Left lung (tissue), 10 donors: ENCODE data around the gene RGS17. TPM values are rescaled to one million over a fixed set of nuclear protein-coding genes. Genes with fewer than 3 reads are reported as not detected.

Experiments used
- ATAC-seq: fragments of 200-7000 bp; cut with Tn5 transposase; one replicate; pipeline ENCODE4 v1.9.1; 2020; ENCODE audit warnings: moderate library complexity
- DNase-seq, 4 donors: peaks; one replicate each; pipeline ENCODE4 v3.0.0-alpha.2; 2013 to 2020
- H3K27ac ChIP-seq, 2 donors: fragments of 200-600 bp; sonication (generic) in 1 of 2; one replicate each; pipeline versions ENCODE4 v1.5.0 to v1.8.0; 2020 to 2021
- H3K27me3 ChIP-seq, 2 donors: fragments of 200-600 bp; sonication (generic) in 1 of 2; one replicate each; pipeline versions ENCODE4 v1.5.0 to v1.8.0; 2020 to 2021
- H3K36me3 ChIP-seq, 2 donors: fragments of 200-600 bp; sonication (generic) in 1 of 2; one replicate each; pipeline versions ENCODE4 v1.5.0 to v1.8.0; 2020 to 2021
- H3K4me1 ChIP-seq, 2 donors: fragments of 200-600 bp; one replicate each; pipeline ENCODE4 v1.8.0; 2021
- H3K4me3 ChIP-seq, 2 donors: fragments of 200-600 bp; sonication (generic) in 1 of 2; one replicate each; pipeline versions ENCODE4 v1.5.0 to v1.8.0; 2020 to 2021; ENCODE audit warnings: mild to moderate bottlenecking in 1 of 2
- H3K9me3 ChIP-seq, 2 donors: fragments of 200-600 bp; sonication (generic) in 1 of 2; one replicate each; pipeline versions ENCODE4 v1.5.0 to v1.8.0; 2020 to 2021
- intact Hi-C, 2 donors: fragments of 100-400 bp; cut with DNase I; formaldehyde crosslinking; loops; one replicate each; pipeline versions ENCODE4 v1.11.2 to v1.14.2; 2022
- polyA plus RNA-seq, 6 donors: library from polyadenylated mRNA; unstranded; fragments of 120-200 nt; gene quantifications; one replicate each; pipeline ENCODE4 v1.2.1, GENCODE V29; 2013; ENCODE audit not compliant: insufficient read length in 6 of 6
- total RNA-seq, 2 donors: library from RNA; stranded (reverse); fragmentation: NEBNext Ultra II Directional; extraction: Animal tissue kit (Norgen Biotek cat#: 25700); gene quantifications; one replicate each; pipeline ENCODE4 v1.2.1, GENCODE V29; 2021
- TF ChIP-seq, protein P1 (sequence below), 2 donors: fragments of 200-600 bp; sonication (generic) in 1 of 2; IDR thresholded peaks; one replicate each; pipeline versions ENCODE4 v1.5.0 to v1.8.0; 2021; ENCODE audit warnings: antibody characterized with exemption in 2 of 2
- donor health status: DM: no; HTN: yes; CAD: no.
- donor health status: DM: no; HTN: no; CAD: no.

Gene RGS17
- total and polyA plus RNA-seq, 8 donors = 0.15 to 2.7 (median 2.3) TPM

DNA sequence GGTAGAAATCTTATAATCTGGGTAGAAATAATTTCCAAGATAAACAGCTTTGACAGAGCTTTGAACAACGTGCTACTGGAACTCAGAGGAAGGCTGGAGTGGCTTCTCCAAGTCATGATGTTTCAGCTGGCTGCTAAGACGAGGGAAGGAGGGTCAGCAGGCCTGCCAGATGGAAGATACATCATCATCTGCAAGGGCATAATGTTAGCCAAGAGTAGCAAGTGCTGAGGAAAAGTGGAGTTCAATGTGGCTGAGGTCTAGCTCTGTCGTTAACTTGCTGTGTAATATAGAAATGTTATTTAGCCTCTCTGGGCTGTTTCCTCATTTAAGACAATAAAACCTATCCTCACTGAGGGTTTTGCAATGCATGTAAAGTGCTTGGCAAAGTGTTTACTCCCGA, 35.1 kb downstream of the RGS17 start:
- H3K4me1 ChIP-seq = no peaks in the 10 kb centered on the region
- no peak for ATAC-seq
- no peak for DNase-seq
- no peak overlapping the region for H3K4me3 ChIP-seq
- TF ChIP-seq, protein P1, sequence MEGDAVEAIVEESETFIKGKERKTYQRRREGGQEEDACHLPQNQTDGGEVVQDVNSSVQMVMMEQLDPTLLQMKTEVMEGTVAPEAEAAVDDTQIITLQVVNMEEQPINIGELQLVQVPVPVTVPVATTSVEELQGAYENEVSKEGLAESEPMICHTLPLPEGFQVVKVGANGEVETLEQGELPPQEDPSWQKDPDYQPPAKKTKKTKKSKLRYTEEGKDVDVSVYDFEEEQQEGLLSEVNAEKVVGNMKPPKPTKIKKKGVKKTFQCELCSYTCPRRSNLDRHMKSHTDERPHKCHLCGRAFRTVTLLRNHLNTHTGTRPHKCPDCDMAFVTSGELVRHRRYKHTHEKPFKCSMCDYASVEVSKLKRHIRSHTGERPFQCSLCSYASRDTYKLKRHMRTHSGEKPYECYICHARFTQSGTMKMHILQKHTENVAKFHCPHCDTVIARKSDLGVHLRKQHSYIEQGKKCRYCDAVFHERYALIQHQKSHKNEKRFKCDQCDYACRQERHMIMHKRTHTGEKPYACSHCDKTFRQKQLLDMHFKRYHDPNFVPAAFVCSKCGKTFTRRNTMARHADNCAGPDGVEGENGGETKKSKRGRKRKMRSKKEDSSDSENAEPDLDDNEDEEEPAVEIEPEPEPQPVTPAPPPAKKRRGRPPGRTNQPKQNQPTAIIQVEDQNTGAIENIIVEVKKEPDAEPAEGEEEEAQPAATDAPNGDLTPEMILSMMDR (IDR thresholded peaks at IDR 0.05) = no peak
- H3K27me3 ChIP-seq = no peaks in the 10 kb centered on the region
- intact Hi-C loops = no loop called here
- H3K36me3 ChIP-seq = no peaks in the 10 kb centered on the region
- no peak overlapping the region for H3K27ac ChIP-seq
- no peaks in the 10 kb centered on the region for H3K9me3 ChIP-seq

DNA sequence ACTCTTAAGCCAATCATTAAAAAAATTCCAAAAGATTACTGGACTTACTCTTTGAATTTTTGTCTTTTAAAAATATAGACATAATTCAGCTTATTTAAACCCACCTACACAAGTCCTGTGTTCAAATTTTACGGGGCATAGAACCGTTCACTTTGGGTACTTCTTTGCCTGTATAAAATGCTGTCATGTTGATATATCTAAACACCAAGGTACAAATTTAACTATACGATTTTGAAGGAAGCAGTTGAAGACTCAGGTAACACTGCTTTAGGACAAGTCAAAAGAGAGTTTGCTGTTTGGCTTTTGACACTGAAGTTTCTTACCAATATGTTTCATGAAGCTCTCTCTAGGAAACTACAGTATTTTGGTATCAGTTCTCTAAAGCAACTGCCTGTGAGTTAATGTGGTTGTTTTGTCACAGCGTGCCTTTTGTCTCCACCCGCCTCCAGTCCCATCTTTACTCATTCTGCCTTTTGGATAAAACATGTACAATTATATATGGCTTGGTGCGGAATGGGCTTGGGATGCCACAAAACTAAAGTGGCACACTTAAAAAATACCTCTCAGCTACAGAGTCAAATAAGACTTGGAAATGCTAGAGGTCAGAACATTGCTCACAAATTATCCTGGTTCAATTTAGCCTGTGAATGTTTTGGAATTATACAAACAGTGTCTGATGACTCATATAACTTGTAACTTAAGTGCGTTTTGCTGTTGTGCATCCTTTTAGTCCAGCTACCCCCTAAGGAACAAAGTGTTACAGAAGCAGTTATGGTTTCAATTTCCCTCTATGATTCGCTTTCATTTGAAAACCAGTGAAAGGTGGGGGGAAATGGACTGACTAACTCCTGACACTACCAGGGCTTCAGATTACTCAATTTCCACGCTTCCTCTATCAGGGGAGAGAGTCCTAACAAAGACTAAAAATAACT, 38.7 kb downstream of the RGS17 start:
- ATAC-seq (peak; percentile 33), DNase-seq (no peak)
- TF ChIP-seq, protein P1 (IDR thresholded peaks at IDR 0.05) = no peak
- Histone ChIP-seq H3K27ac (no peak overlapping the region), H3K4me3 (no peak overlapping the region), H3K36me3 (no peaks in the 10 kb centered on the region), H3K9me3 (no peaks in the 10 kb centered on the region), H3K27me3 (no peaks in the 10 kb centered on the region), H3K4me1 (no peaks in the 10 kb centered on the region)
- intact Hi-C loops = no loop called here

DNA sequence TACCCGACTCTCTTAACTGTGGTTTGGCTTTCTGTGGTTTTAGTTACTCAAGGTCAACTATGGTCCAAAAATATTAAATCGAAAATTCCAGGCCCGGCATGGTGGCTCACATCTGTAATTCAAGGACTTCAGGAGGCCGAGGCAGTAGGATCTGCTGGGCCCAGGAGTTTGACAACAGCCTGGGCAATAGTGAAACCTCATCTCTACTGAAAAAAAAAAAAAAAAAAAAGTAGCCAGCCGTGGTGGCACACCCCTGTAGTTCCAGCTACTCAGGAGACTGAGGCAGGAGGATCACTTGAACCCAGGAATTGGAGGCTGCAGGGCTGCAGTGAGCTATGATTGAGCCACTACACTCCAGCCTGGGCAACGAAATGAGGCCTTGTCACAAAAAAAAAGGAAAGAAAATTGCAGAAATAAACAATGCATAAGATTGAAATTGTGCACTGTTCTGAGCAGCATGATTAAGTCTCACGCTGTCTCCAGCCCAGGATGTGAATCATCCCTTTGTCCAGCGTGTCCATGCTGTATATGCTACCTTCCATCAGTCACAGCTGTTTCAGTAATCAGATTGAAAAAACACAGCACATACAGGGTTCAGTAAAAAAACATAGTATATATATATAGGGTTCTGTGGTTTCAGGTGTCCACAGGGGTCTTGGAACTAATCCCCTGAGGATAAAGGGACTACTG, 40.7 kb downstream of the RGS17 start:
- H3K4me1 ChIP-seq = no peaks in the 10 kb centered on the region
- peak; percentile 63 for ATAC-seq
- DNase-seq = no peak
- H3K27ac ChIP-seq = no peak overlapping the region
- no peaks in the 10 kb centered on the region for H3K27me3 ChIP-seq
- H3K9me3 ChIP-seq = no peaks in the 10 kb centered on the region
- intact Hi-C loops = no loop called here
- H3K36me3 ChIP-seq = no peaks in the 10 kb centered on the region
- TF ChIP-seq, protein P1 (IDR thresholded peaks at IDR 0.05) = no peak
- no peak overlapping the region for H3K4me3 ChIP-seq

DNA sequence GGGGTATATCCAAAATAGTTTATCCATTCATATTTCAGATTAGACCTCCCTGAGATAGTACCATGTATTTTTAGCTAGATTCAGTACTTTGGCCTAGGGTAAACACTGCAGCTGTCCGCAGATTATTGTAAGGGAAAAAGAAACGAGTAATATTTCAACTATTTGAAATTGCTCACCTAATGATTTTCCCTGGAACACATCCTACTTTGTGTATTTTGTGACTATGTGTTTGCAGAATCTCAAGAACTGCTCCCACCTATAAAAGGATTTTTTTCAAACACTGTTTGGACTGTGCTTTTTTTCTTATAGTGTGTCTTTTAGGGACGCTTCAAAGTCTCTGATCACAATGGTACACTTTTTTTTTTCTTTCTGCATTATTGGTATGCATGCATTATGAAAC, 42.3 kb downstream of the RGS17 start:
- DNase-seq (no peak), ATAC-seq (no peak)
- Histone ChIP-seq H3K4me1 (no peaks in the 10 kb centered on the region), H3K9me3 (no peaks in the 10 kb centered on the region), H3K27me3 (no peaks in the 10 kb centered on the region), H3K27ac (no peak overlapping the region), H3K36me3 (no peaks in the 10 kb centered on the region), H3K4me3 (no peak overlapping the region)
- TF ChIP-seq, protein P1 (IDR thresholded peaks at IDR 0.05) = no peak
- intact Hi-C loops = no loop called here

DNA sequence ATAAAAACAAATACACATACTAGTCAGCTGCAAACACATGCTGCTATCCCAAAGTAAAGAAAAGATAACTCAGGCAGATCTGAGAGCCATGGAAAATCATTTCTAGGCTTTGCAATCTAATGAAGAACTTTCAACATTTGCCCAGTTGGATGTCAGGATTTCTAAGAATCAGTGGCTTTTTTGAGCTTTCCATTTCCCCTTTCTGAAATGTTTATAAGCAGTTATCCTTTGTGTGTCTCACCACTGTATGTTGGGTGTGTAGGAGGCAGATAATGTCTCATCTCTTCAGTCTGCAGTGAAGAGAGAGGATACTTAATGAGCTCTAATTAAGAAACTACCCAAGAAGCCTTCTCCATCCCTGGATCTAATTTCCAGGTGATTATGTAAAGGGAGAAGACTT, 43.6 kb downstream of the RGS17 start:
- ATAC-seq = no peak
- H3K4me1 ChIP-seq = no peaks in the 10 kb centered on the region
- H3K27me3 ChIP-seq = no peaks in the 10 kb centered on the region
- H3K36me3 ChIP-seq = no peaks in the 10 kb centered on the region
- DNase-seq = no peak
- intact Hi-C loops = no loop called here
- no peak overlapping the region for H3K27ac ChIP-seq
- H3K9me3 ChIP-seq = no peaks in the 10 kb centered on the region
- no peak overlapping the region for H3K4me3 ChIP-seq
- TF ChIP-seq, protein P1 (IDR thresholded peaks at IDR 0.05) = no peak
